Esophagus squamous epithelium (tissue), 5 donors: ENCODE results near the gene ANO2. TPM values are rescaled to one million over a fixed set of nuclear protein-coding genes. Genes with fewer than 3 reads are reported as not detected.

ENCODE experiments used
- DNase-seq: peaks from one replicate; lab custom pipeline; 2025; lab: John Stamatoyannopoulos, UW
- H3K27ac ChIP-seq, 4 donors: fragments of 200-600 bp; sonication (generic); one replicate each; pipeline ENCODE4 v1.5.1; 2016 to 2019; ENCODE audit warnings: mild to moderate bottlenecking in 1 of 4
- H3K27me3 ChIP-seq, 4 donors: fragments of 200-600 bp; sonication (generic); 1 replicate in 3 of 4; 2 replicates in 1 of 4; pipeline versions ENCODE4 v1.5.1 to v1.6.0; 2017 to 2021; ENCODE audit warnings: antibody characterized with exemption in 1 of 4
- H3K36me3 ChIP-seq, 3 donors: fragments of 200-600 bp; sonication (generic); one replicate each; pipeline ENCODE4 v1.5.1; 2016 to 2019
- H3K4me1 ChIP-seq, 3 donors: fragments of 200-600 bp; sonication (generic); one replicate each; pipeline ENCODE4 v1.5.1; 2017 to 2019
- H3K4me3 ChIP-seq, 4 donors: fragments of 200-600 bp; sonication (generic); 1 replicate in 3 of 4; 2 replicates in 1 of 4; pipeline ENCODE4 v1.5.1; 2016 to 2019; ENCODE audit warnings: mild to moderate bottlenecking in 2 of 4, moderate library complexity in 1 of 4
- H3K9me3 ChIP-seq, 3 donors: fragments of 200-600 bp; sonication (generic); one replicate each; pipeline ENCODE4 v1.5.1; 2016 to 2019
- POLR2A ChIP-seq, 4 donors: fragments of 450-650 bp; IDR thresholded peaks; one replicate each; pipeline ENCODE4 v1.6.1; 2017; ENCODE audit warnings: antibody characterized with exemption in 4 of 4, mild to moderate bottlenecking in 4 of 4, moderate library complexity in 3 of 4
- WGBS, 2 donors: methylation state at CpG; one replicate each; pipeline ENCODE4 v1.1.5; 2018; 5-methylcytosine and 5-hydroxymethylcytosine counted together
- intact Hi-C: fragments of 100-400 bp; cut with DNase I; formaldehyde crosslinking; loops from one replicate; pipeline ENCODE4 v1.15.0; 2022
- total RNA-seq, 4 donors: library from RNA; depleted of rRNA; stranded (reverse); fragments of >200 nt; gene quantifications; one replicate each; pipeline ENCODE4 v1.1.0, GENCODE V29; 2016
- TF ChIP-seq, protein P1 (sequence below), 6 experiments: fragments of 450-650 bp in 4 of 6; fragments of 200-600 bp in 2 of 6; sonication (generic) in 2 of 6; IDR thresholded peaks; one replicate each; pipeline ENCODE4 v1.5.1; 2016 to 2019; ENCODE audit warnings: antibody characterized with exemption in 6 of 6, mild to moderate bottlenecking in 4 of 6, moderate library complexity in 4 of 6
- donor health status: DM: yes; HTN: yes; CAD: no.

Gene ANO2
- total RNA-seq, 4 donors from 2014 or later: 0.49 to 11.8 (median 3.1) TPM

DNA sequence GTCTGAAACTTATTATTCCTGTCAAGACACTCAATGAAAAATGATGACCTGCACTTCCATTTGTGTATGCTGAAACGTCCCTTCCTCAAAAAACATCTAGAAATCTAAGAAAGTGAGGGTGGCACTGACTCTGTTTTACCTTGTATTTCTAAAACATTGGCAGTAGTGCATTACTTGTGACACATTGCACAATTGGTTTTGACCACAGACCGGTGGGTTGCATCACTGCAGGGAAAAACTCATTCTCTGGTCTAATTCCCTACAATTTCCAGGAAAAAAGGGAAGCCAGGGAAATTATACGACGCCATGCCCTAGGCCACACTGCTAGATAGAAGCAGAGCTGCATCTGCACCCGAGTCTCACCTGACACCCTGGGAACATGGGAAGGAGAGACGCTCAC is 356.5 kb downstream of the ANO2 start:
- intact Hi-C loops: no loop called here
- DNase-seq: no peak
- no peak overlapping the region for H3K4me3 ChIP-seq
- H3K4me1 ChIP-seq: peaks cover 0 to 8% (median 0%) of the 10 kb centered on the region in 3 donors
- H3K36me3 ChIP-seq: no peaks in the 10 kb centered on the region
- TF ChIP-seq, protein P1, sequence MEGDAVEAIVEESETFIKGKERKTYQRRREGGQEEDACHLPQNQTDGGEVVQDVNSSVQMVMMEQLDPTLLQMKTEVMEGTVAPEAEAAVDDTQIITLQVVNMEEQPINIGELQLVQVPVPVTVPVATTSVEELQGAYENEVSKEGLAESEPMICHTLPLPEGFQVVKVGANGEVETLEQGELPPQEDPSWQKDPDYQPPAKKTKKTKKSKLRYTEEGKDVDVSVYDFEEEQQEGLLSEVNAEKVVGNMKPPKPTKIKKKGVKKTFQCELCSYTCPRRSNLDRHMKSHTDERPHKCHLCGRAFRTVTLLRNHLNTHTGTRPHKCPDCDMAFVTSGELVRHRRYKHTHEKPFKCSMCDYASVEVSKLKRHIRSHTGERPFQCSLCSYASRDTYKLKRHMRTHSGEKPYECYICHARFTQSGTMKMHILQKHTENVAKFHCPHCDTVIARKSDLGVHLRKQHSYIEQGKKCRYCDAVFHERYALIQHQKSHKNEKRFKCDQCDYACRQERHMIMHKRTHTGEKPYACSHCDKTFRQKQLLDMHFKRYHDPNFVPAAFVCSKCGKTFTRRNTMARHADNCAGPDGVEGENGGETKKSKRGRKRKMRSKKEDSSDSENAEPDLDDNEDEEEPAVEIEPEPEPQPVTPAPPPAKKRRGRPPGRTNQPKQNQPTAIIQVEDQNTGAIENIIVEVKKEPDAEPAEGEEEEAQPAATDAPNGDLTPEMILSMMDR (IDR thresholded peaks at IDR 0.05): no peak
- no peak for TF ChIP-seq POLR2A (IDR thresholded peaks at IDR 0.05)
- H3K27me3 ChIP-seq: no peaks in the 10 kb centered on the region
- 78 to 86% methylated on average over 6 of the region's 6 CpGs for WGBS, 2 donors
- no peaks in the 10 kb centered on the region for H3K9me3 ChIP-seq
- no peak overlapping the region for H3K27ac ChIP-seq

DNA sequence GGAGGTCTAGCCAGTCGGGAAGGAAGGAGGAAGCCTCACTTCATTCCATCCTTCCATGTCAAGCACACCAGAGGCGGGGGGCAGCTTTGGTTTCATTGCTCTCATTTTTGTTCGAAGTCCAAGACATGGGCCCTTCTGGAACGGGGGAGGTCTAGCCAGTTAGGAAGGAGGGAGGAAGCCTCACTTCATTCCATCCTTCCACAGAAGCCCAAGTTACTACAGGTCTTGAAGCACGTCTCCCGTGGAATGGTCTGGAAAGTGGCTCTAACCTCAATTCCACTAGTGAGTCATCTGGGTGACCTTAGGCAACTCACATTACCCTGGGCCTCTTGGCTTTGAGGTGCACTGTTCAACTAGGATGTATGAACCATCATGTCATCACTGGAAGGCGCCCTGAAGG is 356.9 kb downstream of the ANO2 start:
- Histone ChIP-seq H3K27ac (no peak overlapping the region), H3K36me3 (no peaks in the 10 kb centered on the region), H3K27me3 (no peaks in the 10 kb centered on the region), H3K4me1 (peaks cover 0 to 8% (median 0%) of the 10 kb centered on the region in 3 donors), H3K9me3 (no peaks in the 10 kb centered on the region), H3K4me3 (no peak overlapping the region)
- intact Hi-C loops: no loop called here
- WGBS, 2 donors: 53 to 73% methylated on average over 5 to 7 of the region's 7 CpGs
- DNase-seq: no peak
- no peak for TF ChIP-seq POLR2A (IDR thresholded peaks at IDR 0.05)

GRCh38 chr12:5587711-5588121 is 357.3 kb downstream of the ANO2 start:
- H3K36me3 ChIP-seq: no peaks in the 10 kb centered on the region
- no peaks in the 10 kb centered on the region for H3K27me3 ChIP-seq
- DNase-seq: no peak
- no peaks in the 10 kb centered on the region for H3K9me3 ChIP-seq
- no peak overlapping the region for H3K4me3 ChIP-seq
- no peak overlapping the region for H3K27ac ChIP-seq
- intact Hi-C loops: no loop called here
- 60 to 65% methylated on average over 2 of the region's 5 CpGs for WGBS, 2 donors
- TF ChIP-seq, protein P1 (IDR thresholded peaks at IDR 0.05): no peak
- TF ChIP-seq POLR2A (IDR thresholded peaks at IDR 0.05): no peak
- peaks cover 0 to 11% (median 0%) of the 10 kb centered on the region in 3 donors for H3K4me1 ChIP-seq

DNA sequence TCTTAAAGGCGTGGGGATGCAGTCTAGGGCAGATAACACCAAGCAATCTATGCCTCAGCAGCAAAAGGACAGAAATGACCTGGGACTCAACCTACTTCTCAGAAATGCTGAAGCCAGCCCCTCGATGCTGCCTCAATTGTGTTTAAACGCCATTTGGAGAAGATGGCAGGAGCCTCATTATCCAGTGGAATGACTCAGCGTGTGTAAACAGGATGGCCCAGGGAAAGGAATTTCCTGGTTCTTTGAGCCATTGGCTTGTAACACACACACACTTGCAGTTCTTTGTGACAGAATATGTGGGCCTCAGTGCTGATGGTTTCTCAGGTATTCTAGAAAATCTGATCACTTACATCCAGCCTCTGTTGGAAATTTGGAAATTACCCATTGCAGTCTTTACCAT is 358.9 kb downstream of the ANO2 start:
- intact Hi-C loops: no loop called here
- TF ChIP-seq POLR2A (IDR thresholded peaks at IDR 0.05): no peak
- TF ChIP-seq, protein P1 (IDR thresholded peaks at IDR 0.05): no peak
- Histone ChIP-seq H3K4me3 (no peak overlapping the region), H3K27me3 (no peaks in the 10 kb centered on the region), H3K9me3 (no peaks in the 10 kb centered on the region), H3K4me1 (peaks cover 0 to 21% (median 0%) of the 10 kb centered on the region in 3 donors), H3K27ac (peak overlapping the region in 1 of 4 donors; percentile 22), H3K36me3 (no peaks in the 10 kb centered on the region)
- no peak for DNase-seq
- WGBS, 2 donors: 31 to 43% methylated on average over 4 of the region's 4 CpGs

DNA sequence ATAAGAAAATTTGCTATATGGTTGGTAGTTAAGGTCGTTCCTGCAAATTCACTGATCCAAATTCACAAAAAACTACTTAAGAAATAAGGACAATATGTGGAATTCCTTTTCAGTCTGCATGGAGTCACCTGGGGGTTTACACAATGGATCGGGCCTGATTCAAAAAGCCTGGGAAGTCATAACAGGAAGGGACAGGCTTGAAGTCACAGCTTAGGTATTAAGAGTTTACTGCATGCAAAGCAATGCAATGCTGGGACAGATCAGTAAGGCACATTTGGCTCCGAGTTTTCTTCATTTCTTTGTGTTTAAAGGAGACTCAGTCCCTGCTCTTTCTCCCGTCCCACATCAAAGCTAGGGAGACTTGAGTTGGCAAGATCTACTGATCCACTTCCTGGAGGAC is 359.9 kb downstream of the ANO2 start:
- TF ChIP-seq, protein P1 (IDR thresholded peaks at IDR 0.05): no peak
- TF ChIP-seq POLR2A (IDR thresholded peaks at IDR 0.05): no peak
- DNase-seq: no peak
- 77 to 84% methylated on average over 4 of the region's 4 CpGs for WGBS, 2 donors
- peak overlapping the region in 1 of 4 donors; percentile 13 for H3K27ac ChIP-seq
- H3K36me3 ChIP-seq: no peaks in the 10 kb centered on the region
- H3K9me3 ChIP-seq: no peaks in the 10 kb centered on the region
- H3K4me3 ChIP-seq: no peak overlapping the region
- no peaks in the 10 kb centered on the region for H3K27me3 ChIP-seq
- peaks cover 0 to 28% (median 0%) of the 10 kb centered on the region in 3 donors for H3K4me1 ChIP-seq
- intact Hi-C loops: no loop called here
